Uterus (tissue), 4 donors: Measurements from ENCODE around the gene MAP3K12. TPM values are rescaled to one million over a fixed set of nuclear protein-coding genes. Genes with fewer than 3 reads are reported as not detected.
A peak's percentile ranks its signal among the peaks of the same experiment; 100 is the strongest.

Experiments
- DNase-seq, 2 donors: peaks; one replicate each; pipeline ENCODE4 v3.0.0-alpha.2; 2019 to 2020
- H3K27ac ChIP-seq, 2 donors: fragments of 200-600 bp; sonication (generic); 1 replicate in 1 of 2; 2 replicates in 1 of 2; pipeline ENCODE4 v1.5.1; 2016 to 2018
- H3K27me3 ChIP-seq, 2 donors: fragments of 200-600 bp; sonication (generic); one replicate each; pipeline ENCODE4 v1.5.1; 2018 to 2019; ENCODE audit warnings: control low read depth in 1 of 2
- H3K36me3 ChIP-seq, 2 donors: fragments of 200-600 bp; sonication (generic); one replicate each; pipeline ENCODE4 v1.5.1; 2019; ENCODE audit warnings: control low read depth in 1 of 2
- H3K4me1 ChIP-seq, 2 donors: fragments of 200-600 bp; sonication (generic); one replicate each; pipeline ENCODE4 v1.5.1; 2018 to 2019; ENCODE audit warnings: control low read depth in 1 of 2
- H3K4me3 ChIP-seq, 2 donors: fragments of 200-600 bp; sonication (generic); 1 replicate in 1 of 2; 2 replicates in 1 of 2; pipeline ENCODE4 v1.5.1; 2018 to 2019; ENCODE audit warnings: mild to moderate bottlenecking in 1 of 2
- H3K9me3 ChIP-seq, 2 donors: fragments of 200-600 bp; sonication (generic); one replicate each; pipeline ENCODE4 v1.5.1; 2019; ENCODE audit warnings: control low read depth in 1 of 2
- POLR2A ChIP-seq, 2 donors: fragments of 450-650 bp; IDR thresholded peaks; one replicate each; pipeline ENCODE4 v1.6.1; 2016; ENCODE audit warnings: antibody characterized with exemption in 2 of 2, mild to moderate bottlenecking in 1 of 2, moderate library complexity in 1 of 2
- intact Hi-C: fragments of 100-400 bp; cut with DNase I; formaldehyde crosslinking; loops from one replicate; pipeline ENCODE4 v1.15.1; 2023; ENCODE audit warnings: low total_unique reads
- total RNA-seq, 4 donors: library from RNA; depleted of rRNA in 3 of 4; stranded (reverse); fragments of >200 nt in 3 of 4; gene quantifications; one replicate each; pipeline versions ENCODE4 v1.1.0 to v1.2.4, GENCODE V29; 2014 to 2023
- TF ChIP-seq, protein P1 (sequence below), 4 experiments: fragments of 200-600 bp in 2 of 4; fragments of 450-650 bp in 2 of 4; sonication (generic) in 2 of 4; IDR thresholded peaks; one replicate each; pipeline ENCODE4 v1.5.1; 2016 to 2019; ENCODE audit warnings: antibody characterized with exemption in 4 of 4, mild to moderate bottlenecking in 2 of 4, moderate library complexity in 1 of 4
- donor health status: DM: yes; HTN: yes; CAD: no.

MAP3K12 gene
- total RNA-seq, 4 donors from 2014 or later: 13.8 to 65.8 (median 34.7) TPM

- DNase-seq: no peak
- H3K27ac ChIP-seq: peak overlapping the region in 1 of 2 donors; percentile 17
- H3K27me3 ChIP-seq: no peaks in the 10 kb centered on the region
- H3K4me1 ChIP-seq: peaks cover 5 to 19% of the 10 kb centered on the region in 2 donors
- TF ChIP-seq, protein P1, sequence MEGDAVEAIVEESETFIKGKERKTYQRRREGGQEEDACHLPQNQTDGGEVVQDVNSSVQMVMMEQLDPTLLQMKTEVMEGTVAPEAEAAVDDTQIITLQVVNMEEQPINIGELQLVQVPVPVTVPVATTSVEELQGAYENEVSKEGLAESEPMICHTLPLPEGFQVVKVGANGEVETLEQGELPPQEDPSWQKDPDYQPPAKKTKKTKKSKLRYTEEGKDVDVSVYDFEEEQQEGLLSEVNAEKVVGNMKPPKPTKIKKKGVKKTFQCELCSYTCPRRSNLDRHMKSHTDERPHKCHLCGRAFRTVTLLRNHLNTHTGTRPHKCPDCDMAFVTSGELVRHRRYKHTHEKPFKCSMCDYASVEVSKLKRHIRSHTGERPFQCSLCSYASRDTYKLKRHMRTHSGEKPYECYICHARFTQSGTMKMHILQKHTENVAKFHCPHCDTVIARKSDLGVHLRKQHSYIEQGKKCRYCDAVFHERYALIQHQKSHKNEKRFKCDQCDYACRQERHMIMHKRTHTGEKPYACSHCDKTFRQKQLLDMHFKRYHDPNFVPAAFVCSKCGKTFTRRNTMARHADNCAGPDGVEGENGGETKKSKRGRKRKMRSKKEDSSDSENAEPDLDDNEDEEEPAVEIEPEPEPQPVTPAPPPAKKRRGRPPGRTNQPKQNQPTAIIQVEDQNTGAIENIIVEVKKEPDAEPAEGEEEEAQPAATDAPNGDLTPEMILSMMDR (IDR thresholded peaks at IDR 0.05): no peak
- no peak for TF ChIP-seq POLR2A (IDR thresholded peaks at IDR 0.05)
- H3K36me3 ChIP-seq: no peaks in the 10 kb centered on the region
- H3K4me3 ChIP-seq: no peak overlapping the region
- intact Hi-C loops: no loop called here
- no peaks in the 10 kb centered on the region for H3K9me3 ChIP-seq
These were observed 22.5 kb downstream of the MAP3K12 start for GRCh38 chr12:53476769-53477209.

- intact Hi-C loops: no loop called here
- no peak overlapping the region for H3K4me3 ChIP-seq
- no peaks in the 10 kb centered on the region for H3K36me3 ChIP-seq
- no peak for DNase-seq
- peaks cover 5 to 15% of the 10 kb centered on the region in 2 donors for H3K4me1 ChIP-seq
- no peaks in the 10 kb centered on the region for H3K9me3 ChIP-seq
- no peaks in the 10 kb centered on the region for H3K27me3 ChIP-seq
- peak overlapping the region; percentile 9 to 57 for H3K27ac ChIP-seq
- TF ChIP-seq, protein P1 (IDR thresholded peaks at IDR 0.05): no peak
- no peak for TF ChIP-seq POLR2A (IDR thresholded peaks at IDR 0.05)
These were observed 24.4 kb downstream of the MAP3K12 start for GRCh38 chr12:53474819-53475218.

GRCh38 chr12:53474077-53474476, 25.2 kb downstream of the MAP3K12 start:
- no peak for DNase-seq
- Histone ChIP-seq H3K27ac (peak overlapping the region in 1 of 2 donors; percentile 30), H3K4me3 (no peak overlapping the region), H3K9me3 (no peaks in the 10 kb centered on the region), H3K36me3 (no peaks in the 10 kb centered on the region), H3K27me3 (no peaks in the 10 kb centered on the region), H3K4me1 (peaks cover 5 to 15% of the 10 kb centered on the region in 2 donors)
- no peak for TF ChIP-seq POLR2A (IDR thresholded peaks at IDR 0.05)
- TF ChIP-seq, protein P1 (IDR thresholded peaks at IDR 0.05): no peak
- intact Hi-C loops: no loop called here

- TF ChIP-seq, protein P1 (IDR thresholded peaks at IDR 0.05): no peak
- no peak for TF ChIP-seq POLR2A (IDR thresholded peaks at IDR 0.05)
- Histone ChIP-seq H3K27me3 (no peaks in the 10 kb centered on the region), H3K27ac (no peak overlapping the region), H3K36me3 (no peaks in the 10 kb centered on the region), H3K4me3 (no peak overlapping the region), H3K9me3 (no peaks in the 10 kb centered on the region), H3K4me1 (peaks cover 5 to 15% of the 10 kb centered on the region in 2 donors)
- DNase-seq: no peak
- intact Hi-C loops: no loop called here
These were observed 27.1 kb downstream of the MAP3K12 start for GRCh38 chr12:53472056-53472582.

DNA sequence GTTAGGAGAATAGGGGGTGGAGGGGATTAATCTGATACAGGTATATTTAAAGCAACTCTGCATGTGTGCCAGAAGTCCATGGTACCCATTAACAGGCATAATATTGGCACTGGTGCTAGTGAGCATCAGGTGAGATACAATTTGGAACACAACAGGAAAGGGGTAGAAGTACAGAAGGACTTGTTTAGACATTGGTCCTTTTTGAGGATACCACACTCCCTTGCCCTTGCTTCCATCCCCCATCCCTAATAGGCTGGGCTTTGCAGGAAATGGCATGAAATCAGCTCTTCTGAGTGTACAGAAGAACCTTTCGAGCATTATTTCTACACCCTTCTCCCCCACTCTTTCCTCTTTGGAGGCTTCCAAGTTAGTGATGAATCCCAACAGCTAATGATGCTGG, 31.0 kb downstream of the MAP3K12 start:
- intact Hi-C loops: no loop called here

More for the DNA sequence above, 31.0 kb downstream of the MAP3K12 start:
- H3K4me3 ChIP-seq: no peak overlapping the region
- TF ChIP-seq, protein P1 (IDR thresholded peaks at IDR 0.05): no peak
- TF ChIP-seq POLR2A (IDR thresholded peaks at IDR 0.05): no peak
- H3K36me3 ChIP-seq: no peaks in the 10 kb centered on the region
- DNase-seq: no peak
- no peaks in the 10 kb centered on the region for H3K4me1 ChIP-seq
- no peaks in the 10 kb centered on the region for H3K27me3 ChIP-seq
- no peak overlapping the region for H3K27ac ChIP-seq
- H3K9me3 ChIP-seq: no peaks in the 10 kb centered on the region
